ENCODE data around the gene TPST2.

TPST2 gene

GRCh38 chr22:26565889-26566288 lies 24.0 kb downstream of the TPST2 start:
- TF ChIP-seq CTCF (IDR thresholded peaks at IDR 0.05): no peak
- H3K4me3 ChIP-seq (ENCODE audit: low read depth, low read length): no peak overlapping the region
- H3K27me3 ChIP-seq (ENCODE audit: control insufficient read depth, insufficient read depth, low read length): no peaks in the 10 kb centered on the region
- no peaks in the 10 kb centered on the region for H3K9me3 ChIP-seq (ENCODE audit: control insufficient read depth, low read length)
- no peaks in the 10 kb centered on the region for H3K79me2 ChIP-seq
- H3K4me1 ChIP-seq: no peaks in the 10 kb centered on the region
- H2AFZ ChIP-seq: no peak overlapping the region
- H3K9ac ChIP-seq: no peak overlapping the region
- no peaks in the 10 kb centered on the region for H3K36me3 ChIP-seq (ENCODE audit: control insufficient read depth, insufficient read depth, low read length)
- H3K27ac ChIP-seq: no peak overlapping the region
- H3K4me2 ChIP-seq (ENCODE audit: low read length): no peak overlapping the region

GRCh38 chr22:26565181-26565580 lies 24.8 kb downstream of the TPST2 start:
- H3K27ac ChIP-seq: no peak overlapping the region
- no peak overlapping the region for H2AFZ ChIP-seq
- no peak overlapping the region for H3K4me3 ChIP-seq (ENCODE audit: low read depth, low read length)
- TF ChIP-seq CTCF (IDR thresholded peaks at IDR 0.05): no peak
- no peaks in the 10 kb centered on the region for H3K27me3 ChIP-seq (ENCODE audit: control insufficient read depth, insufficient read depth, low read length)
- H3K4me2 ChIP-seq (ENCODE audit: low read length): no peak overlapping the region
- H3K79me2 ChIP-seq: no peaks in the 10 kb centered on the region
- no peaks in the 10 kb centered on the region for H3K36me3 ChIP-seq (ENCODE audit: control insufficient read depth, insufficient read depth, low read length)
- no peak overlapping the region for H3K9ac ChIP-seq
- no peaks in the 10 kb centered on the region for H3K9me3 ChIP-seq (ENCODE audit: control insufficient read depth, low read length)
- no peaks in the 10 kb centered on the region for H3K4me1 ChIP-seq

GRCh38 chr22:26564672-26565071 lies 25.3 kb downstream of the TPST2 start:
- no peak overlapping the region for H2AFZ ChIP-seq
- no peaks in the 10 kb centered on the region for H3K79me2 ChIP-seq
- no peaks in the 10 kb centered on the region for H3K4me1 ChIP-seq
- TF ChIP-seq CTCF (IDR thresholded peaks at IDR 0.05): no peak
- no peaks in the 10 kb centered on the region for H3K9me3 ChIP-seq (ENCODE audit: control insufficient read depth, low read length)
- H3K27ac ChIP-seq: no peak overlapping the region
- no peak overlapping the region for H3K4me3 ChIP-seq (ENCODE audit: low read depth, low read length)
- H3K9ac ChIP-seq: no peak overlapping the region
- H3K4me2 ChIP-seq (ENCODE audit: low read length): no peak overlapping the region
- H3K27me3 ChIP-seq (ENCODE audit: control insufficient read depth, insufficient read depth, low read length): no peaks in the 10 kb centered on the region
- no peaks in the 10 kb centered on the region for H3K36me3 ChIP-seq (ENCODE audit: control insufficient read depth, insufficient read depth, low read length)

- no peaks in the 10 kb centered on the region for H3K79me2 ChIP-seq
- H3K9me3 ChIP-seq (ENCODE audit: control insufficient read depth, low read length): no peaks in the 10 kb centered on the region
- H2AFZ ChIP-seq: no peak overlapping the region
- no peak overlapping the region for H3K4me2 ChIP-seq (ENCODE audit: low read length)
- no peak overlapping the region for H3K9ac ChIP-seq
- H3K4me1 ChIP-seq: no peaks in the 10 kb centered on the region
- no peak for TF ChIP-seq CTCF (IDR thresholded peaks at IDR 0.05)
- H3K27me3 ChIP-seq (ENCODE audit: control insufficient read depth, insufficient read depth, low read length): no peaks in the 10 kb centered on the region
- H3K27ac ChIP-seq: no peak overlapping the region
- H3K36me3 ChIP-seq (ENCODE audit: control insufficient read depth, insufficient read depth, low read length): no peaks in the 10 kb centered on the region
- no peak overlapping the region for H3K4me3 ChIP-seq (ENCODE audit: low read depth, low read length)
Observed at GRCh38 chr22:26564181-26564580, 25.8 kb downstream of the TPST2 start.

GRCh38 chr22:26563022-26563421 lies 26.9 kb downstream of the TPST2 start:
- Histone ChIP-seq H3K4me2 (ENCODE audit: low read length) (no peak overlapping the region), H3K4me1 (no peaks in the 10 kb centered on the region), H3K4me3 (ENCODE audit: low read depth, low read length) (no peak overlapping the region), H3K9me3 (ENCODE audit: control insufficient read depth, low read length) (no peaks in the 10 kb centered on the region), H3K36me3 (ENCODE audit: control insufficient read depth, insufficient read depth, low read length) (no peaks in the 10 kb centered on the region), H3K79me2 (no peaks in the 10 kb centered on the region), H3K27ac (no peak overlapping the region), H3K9ac (no peak overlapping the region), H2AFZ (no peak overlapping the region), H3K27me3 (ENCODE audit: control insufficient read depth, insufficient read depth, low read length) (no peaks in the 10 kb centered on the region)
- no peak for TF ChIP-seq CTCF (IDR thresholded peaks at IDR 0.05)

Measured in parathyroid adenoma (tissue), 2 donors.